ENCODE data around the gene OOEP. TPM values are rescaled to one million over a fixed set of nuclear protein-coding genes. Genes with fewer than 3 reads are reported as not detected.

The OOEP gene
- total and polyA plus RNA-seq, 9 donors, result 0.16 TPM; not detected in 8

Other genes starting within 250 kb of the OOEP start
- gene KHDC1L, start 144.4 kb downstream of the OOEP start, total RNA-seq, result 0.13 TPM
- gene KHDC1L, start 144.4 kb downstream of the OOEP start, polyA plus RNA-seq (ENCODE audit: insufficient read depth in 1 of 8, insufficient read length in 8 of 8, low replicate concordance in 1 of 8), result under 1 TPM in 5 of 8 donors, not detected in 3; 0.23 to 0.87 (median 0.43) TPM
- 2.3 TPM for gene KHDC1, start 106.7 kb downstream of the OOEP start, total RNA-seq
- 1 to 10 TPM; 2.9 to 7.0 (median 4.9) TPM for gene KHDC1, start 106.7 kb downstream of the OOEP start, polyA plus RNA-seq (ENCODE audit: insufficient read depth in 1 of 8, insufficient read length in 8 of 8, low replicate concordance in 1 of 8)
- gene DPPA5, start 15.6 kb downstream of the OOEP start, total RNA-seq, result not detected
- gene DPPA5, start 15.6 kb downstream of the OOEP start, polyA plus RNA-seq (ENCODE audit: insufficient read depth in 1 of 8, insufficient read length in 8 of 8, low replicate concordance in 1 of 8), result not detected
- gene KHDC3L, start 7.2 kb downstream of the OOEP start, total RNA-seq, result not detected
- not detected for gene KHDC3L, start 7.2 kb downstream of the OOEP start, polyA plus RNA-seq (ENCODE audit: insufficient read depth in 1 of 8, insufficient read length in 8 of 8, low replicate concordance in 1 of 8)
- 0.35 TPM for gene DDX43, start 24.9 kb upstream of the OOEP start, total RNA-seq
- under 1 TPM; 0.23 to 0.81 (median 0.43) TPM for gene DDX43, start 24.9 kb upstream of the OOEP start, polyA plus RNA-seq (ENCODE audit: insufficient read depth in 1 of 8, insufficient read length in 8 of 8, low replicate concordance in 1 of 8)
- 5.2 TPM for gene CGAS, start 82.4 kb upstream of the OOEP start, total RNA-seq
- gene CGAS, start 82.4 kb upstream of the OOEP start, polyA plus RNA-seq (ENCODE audit: insufficient read depth in 1 of 8, insufficient read length in 8 of 8, low replicate concordance in 1 of 8), result 1 to 10 TPM; 4.3 to 6.4 (median 4.3) TPM
- gene MTO1, start 91.8 kb upstream of the OOEP start, total RNA-seq, result 23.9 TPM
- gene MTO1, start 91.8 kb upstream of the OOEP start, polyA plus RNA-seq (ENCODE audit: insufficient read depth in 1 of 8, insufficient read length in 8 of 8, low replicate concordance in 1 of 8), result 10 to 100 TPM; 14.6 to 19.7 (median 17.0) TPM
- 27,283 TPM for gene EEF1A1, start 151.1 kb upstream of the OOEP start, total RNA-seq
- gene EEF1A1, start 151.1 kb upstream of the OOEP start, polyA plus RNA-seq (ENCODE audit: insufficient read depth in 1 of 8, insufficient read length in 8 of 8, low replicate concordance in 1 of 8), result over 10,000 TPM; 20,564 to 26,185 (median 22,549) TPM